ENCODE data around the gene CHPF.

CHPF gene

DNA sequence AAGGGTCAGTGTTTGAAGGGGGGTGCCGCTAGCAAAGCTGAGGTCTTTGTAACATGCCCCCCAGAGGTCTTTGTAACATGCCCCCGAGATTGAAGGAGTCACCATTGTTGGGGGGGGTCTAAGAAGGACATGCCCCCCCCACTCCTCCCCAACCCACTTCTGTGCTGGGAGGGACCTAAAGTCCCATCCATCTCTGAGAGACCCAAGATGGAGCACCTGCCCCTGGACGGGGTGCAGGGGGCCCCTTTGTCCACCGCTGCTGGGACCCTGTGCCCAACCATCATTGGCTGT, 35.2 kb downstream of the CHPF start:
- no peak for DNase-seq
- in situ Hi-C loops (cut with HindIII; ENCODE audit: low pct_ligation_motif_present, low pct_unique_long_range_greater_than_20kb, low sequenced_read_pairs) = no loop called here

DNA sequence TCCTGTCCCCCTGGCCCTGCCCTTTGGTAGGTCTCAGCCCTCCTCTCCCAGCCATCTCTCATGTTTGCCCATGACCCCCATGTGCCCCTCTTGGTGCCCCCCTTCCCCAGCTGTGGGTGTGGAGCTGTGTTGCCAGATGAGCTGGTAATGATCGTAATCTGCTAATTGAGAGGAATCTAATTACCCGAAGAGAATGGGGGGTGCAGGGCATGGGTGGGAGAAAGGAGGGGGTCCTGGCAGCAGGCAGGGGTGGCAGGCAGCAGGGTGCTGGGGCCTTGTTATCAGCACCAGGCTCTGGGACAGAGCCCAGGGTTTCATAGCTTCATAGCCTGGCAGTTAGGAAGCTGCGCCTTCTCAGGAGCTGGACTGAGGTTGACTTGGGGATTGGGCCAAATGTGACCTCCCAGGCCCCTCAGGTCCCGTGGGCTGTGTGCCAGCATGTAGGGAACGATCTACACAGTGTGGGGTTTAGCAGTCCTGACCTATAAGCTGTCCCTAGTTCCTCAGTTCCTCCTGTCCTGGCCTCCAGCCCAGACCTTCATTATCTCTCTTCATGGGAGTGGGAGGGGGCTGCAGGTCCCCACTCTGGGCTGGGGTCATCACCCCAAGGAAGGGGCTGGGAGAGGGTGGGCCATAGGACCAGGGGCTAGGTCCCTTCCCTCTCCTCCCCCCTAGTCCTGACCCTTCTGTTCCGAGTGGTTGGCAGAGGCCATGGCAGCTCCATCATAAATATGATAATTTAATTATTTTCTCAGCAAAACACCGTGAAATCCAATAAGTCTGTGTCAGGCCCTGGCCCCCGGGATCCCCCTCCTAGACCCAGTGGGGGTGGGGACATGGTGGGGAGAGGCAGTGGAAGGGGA, 35.8 kb downstream of the CHPF start:
- DNase-seq = no peak
- in situ Hi-C loops (cut with HindIII; ENCODE audit: low pct_ligation_motif_present, low pct_unique_long_range_greater_than_20kb, low sequenced_read_pairs) = no loop called here

DNA sequence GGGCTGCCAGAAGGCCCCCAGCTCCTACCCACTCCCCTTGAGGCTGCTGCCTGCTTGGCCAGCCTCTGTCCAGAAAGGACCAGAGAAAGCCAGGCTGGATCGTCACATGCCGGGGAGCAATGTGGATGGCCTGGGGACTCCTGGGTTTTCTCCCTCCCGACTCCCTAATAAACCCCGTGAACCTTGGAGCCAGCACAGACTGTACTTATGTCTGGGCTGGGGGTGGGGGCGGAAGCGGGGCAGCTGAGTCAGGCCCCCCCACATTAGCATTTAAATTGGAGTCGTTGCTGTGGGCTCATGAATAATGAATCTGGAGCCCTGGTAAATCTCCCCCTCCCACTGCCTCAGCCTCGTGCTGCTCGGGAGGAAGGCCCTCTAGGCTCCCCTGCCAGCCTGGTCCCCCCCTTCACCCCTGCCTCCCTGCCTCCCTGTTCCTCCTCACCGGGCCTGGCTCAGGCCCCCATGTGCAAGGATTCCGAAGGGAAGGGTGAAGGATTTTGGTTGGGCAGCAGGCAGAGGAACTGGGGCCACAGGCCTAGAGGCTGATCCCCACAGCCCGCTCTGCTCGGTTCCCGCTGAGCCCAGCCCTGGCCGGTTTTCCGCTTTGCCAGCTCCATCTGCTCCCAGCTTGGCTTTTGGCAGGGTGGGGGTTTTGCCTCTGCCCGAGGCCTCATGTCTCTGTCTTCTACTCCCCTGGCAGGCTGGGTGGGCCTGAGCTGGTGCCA, 36.6 kb downstream of the CHPF start:
- no peak for DNase-seq
- in situ Hi-C loops (cut with HindIII; ENCODE audit: low pct_ligation_motif_present, low pct_unique_long_range_greater_than_20kb, low sequenced_read_pairs) = no loop called here

DNA sequence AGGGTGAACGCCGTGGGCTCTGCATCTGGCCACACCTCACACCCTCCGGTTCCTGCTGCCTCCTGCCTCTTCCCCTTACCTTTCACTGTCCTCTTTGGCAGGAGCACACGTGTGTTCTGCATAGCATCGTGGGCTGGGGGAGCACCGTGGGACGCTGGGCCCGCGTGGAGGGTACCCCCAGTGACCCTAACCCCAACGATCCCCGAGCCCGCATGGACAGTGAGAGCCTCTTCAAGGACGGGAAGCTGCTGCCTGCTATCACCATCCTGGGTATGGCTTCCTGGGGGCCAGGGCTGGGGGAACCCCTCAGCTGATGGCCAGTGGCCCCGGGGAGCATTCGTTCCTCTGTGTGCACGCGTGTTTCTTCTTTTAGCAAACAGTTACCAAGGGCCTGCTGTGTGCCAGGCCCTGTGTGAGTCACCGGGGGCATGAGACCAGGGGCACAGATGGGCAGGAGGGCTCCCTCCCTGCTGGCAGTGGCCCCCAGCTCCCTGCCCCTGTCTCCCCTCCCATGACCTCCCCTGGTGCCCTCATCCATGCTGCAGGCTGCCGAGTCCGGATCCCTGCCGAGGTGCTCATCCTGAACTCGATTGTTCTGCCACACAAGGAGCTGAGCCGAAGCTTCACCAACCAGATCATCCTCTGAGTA, 37.3 kb downstream of the CHPF start:
- DNase-seq = no peak
- in situ Hi-C loops (cut with HindIII; ENCODE audit: low pct_ligation_motif_present, low pct_unique_long_range_greater_than_20kb, low sequenced_read_pairs) = no loop called here

DNA sequence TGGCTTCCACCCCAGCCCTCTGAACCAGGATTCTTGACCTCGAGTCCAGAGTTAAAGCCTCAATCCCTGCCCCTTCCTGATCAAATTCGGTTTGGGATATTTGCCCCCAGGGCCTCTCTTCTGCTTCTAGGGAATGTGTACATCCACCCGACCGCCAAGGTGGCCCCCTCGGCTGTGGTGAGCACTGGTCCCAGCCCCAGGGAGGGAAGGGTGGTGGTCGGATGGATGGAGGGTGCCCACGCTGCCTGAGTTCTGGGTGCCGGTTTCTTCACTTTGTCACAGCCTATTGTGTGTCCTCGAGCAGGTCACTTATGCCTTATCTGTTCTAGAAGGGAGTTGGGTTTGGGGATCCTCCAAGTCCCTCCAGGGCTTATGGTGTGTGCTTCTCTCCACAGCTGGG, 38.0 kb downstream of the CHPF start:
- DNase-seq = no peak
- in situ Hi-C loops (cut with HindIII; ENCODE audit: low pct_ligation_motif_present, low pct_unique_long_range_greater_than_20kb, low sequenced_read_pairs) = no loop called here

DNA sequence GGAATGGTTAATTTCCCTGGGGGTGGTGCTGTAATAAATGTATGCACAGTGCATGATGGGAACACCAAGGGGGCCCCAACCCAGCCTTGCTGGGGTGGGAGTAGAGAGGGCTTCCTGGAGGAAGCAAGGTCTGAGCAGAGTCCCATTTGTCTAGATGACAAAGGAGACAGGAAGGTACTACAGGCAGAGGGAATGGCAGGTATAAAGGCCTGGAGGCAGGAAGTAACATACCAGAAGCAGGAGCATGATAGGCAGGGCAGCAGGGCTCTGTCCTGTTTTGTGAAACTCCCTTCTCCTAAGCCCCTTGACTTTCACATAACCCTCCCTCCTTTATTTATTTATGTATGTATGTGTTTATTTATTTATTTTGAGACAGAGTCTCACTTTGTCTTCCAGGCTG, 41.0 kb downstream of the CHPF start:
- in situ Hi-C loops (cut with HindIII; ENCODE audit: low pct_ligation_motif_present, low pct_unique_long_range_greater_than_20kb, low sequenced_read_pairs) = no loop called here
- no peak for DNase-seq

DNA sequence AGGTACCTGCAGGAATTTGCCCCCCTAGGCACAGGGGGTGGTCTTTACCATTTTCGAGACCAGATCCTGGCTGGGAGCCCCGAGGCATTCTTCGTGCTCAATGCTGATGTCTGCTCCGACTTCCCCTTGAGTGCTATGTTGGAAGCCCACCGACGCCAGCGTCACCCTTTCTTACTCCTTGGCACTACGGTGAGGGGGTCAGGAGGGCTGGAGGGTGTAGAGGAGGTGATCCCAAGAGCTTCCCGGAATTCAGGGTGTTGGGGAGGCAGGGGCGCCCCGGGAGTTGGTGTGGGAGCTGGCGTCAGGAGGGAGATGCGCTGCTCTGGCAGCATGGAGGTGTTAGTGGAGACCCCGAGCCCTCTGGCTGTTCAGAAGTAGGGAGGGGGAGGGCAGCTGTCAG, 41.8 kb downstream of the CHPF start:
- no peak for DNase-seq
- in situ Hi-C loops (cut with HindIII; ENCODE audit: low pct_ligation_motif_present, low pct_unique_long_range_greater_than_20kb, low sequenced_read_pairs) = no loop called here

DNA sequence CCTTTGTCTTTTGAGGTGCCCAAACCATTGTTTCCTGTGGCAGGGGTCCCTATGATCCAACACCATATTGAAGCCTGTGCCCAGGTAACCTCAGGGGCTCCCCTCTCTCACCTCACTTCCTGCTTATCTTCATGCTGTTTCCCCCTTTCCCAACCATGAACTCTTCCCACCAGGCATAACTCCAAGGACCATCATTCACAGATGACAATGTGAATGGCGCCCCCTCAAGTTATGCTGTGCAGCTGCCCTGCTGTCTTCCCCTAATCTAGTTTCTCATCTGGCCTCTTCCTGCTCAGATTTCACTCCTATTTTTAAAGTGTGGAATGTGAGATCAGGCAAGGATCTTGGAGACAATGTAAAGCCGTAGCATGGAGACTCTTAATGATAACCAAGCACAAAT, 43.5 kb downstream of the CHPF start:
- in situ Hi-C loops (cut with HindIII; ENCODE audit: low pct_ligation_motif_present, low pct_unique_long_range_greater_than_20kb, low sequenced_read_pairs) = no loop called here
- peak; percentile 31 for DNase-seq

DNA sequence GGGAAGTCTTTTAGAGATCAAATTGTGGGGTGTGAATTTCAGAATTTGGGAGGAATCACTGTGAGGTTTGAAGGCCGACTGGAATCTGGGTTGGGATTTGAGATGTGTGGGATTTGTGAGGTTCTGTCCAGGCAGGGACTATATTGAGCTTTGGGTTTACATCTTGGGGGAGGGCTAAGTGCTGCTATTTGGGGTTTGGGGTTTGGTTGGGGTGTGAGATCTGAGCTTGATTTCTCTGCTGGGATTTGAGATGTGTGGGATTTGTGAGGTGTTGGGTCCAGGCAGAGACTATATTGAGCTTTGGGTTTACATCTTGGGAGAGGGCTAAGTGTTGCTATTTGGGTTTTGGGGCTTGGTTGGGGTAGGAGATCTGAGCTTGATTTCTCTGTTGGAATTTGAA, 44.1 kb downstream of the CHPF start:
- no peak for DNase-seq
- in situ Hi-C loops (cut with HindIII; ENCODE audit: low pct_ligation_motif_present, low pct_unique_long_range_greater_than_20kb, low sequenced_read_pairs) = no loop called here

DNA sequence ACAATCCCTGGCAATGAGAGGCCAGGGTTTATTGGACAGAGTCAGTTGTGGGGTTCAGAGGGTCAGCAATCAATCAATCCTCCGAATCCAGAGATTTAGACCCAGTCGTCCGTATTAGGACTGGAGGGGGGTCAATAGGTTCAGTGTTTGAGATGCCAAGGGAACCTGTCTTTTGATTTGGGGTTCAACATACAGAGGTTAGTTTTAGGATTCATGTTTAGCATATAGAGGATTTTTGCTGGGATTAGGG, 44.6 kb downstream of the CHPF start:
- DNase-seq = no peak
- in situ Hi-C loops (cut with HindIII; ENCODE audit: low pct_ligation_motif_present, low pct_unique_long_range_greater_than_20kb, low sequenced_read_pairs) = no loop called here

DNA sequence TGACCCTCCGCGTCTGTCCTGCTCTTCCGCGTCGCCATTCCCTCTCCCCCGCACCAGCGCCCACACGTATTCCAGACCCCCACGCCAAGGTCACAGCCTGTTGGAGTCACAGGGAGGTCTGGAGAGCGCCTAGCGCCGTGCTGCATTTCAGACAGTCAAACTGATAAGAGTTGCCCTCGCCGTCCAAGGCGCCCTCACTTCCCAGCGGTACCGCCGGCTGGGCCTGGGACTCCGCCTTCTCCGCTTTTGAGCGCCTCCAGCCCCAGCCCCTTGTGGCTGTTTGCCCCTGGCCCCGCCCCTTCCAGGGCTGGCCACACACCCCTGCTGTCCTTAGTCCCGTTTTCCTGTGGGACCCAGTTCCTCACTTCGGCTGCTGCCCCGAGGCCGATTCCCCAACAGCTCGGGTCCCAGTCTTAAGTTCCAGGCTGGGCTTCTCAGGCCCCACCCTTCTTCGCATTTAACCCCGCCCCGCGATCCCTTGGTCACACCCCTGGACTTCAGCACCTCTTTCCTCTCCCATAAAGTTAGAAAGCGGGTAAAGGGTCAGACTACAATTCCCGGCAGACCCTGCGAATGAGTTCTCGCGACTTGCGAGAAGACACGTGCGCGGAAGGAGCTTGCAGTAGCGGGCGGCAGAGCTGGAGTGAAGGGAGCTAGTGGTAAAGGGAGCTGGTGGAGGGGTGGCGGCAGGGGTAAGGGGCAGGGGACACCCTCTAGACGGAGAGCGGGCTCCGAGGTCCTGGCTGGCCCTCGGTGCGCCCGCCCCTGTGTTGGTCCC, 45.1 kb downstream of the CHPF start, which contains the start of gene GMPPA:
TSS of gene GMPPA (plus strand) at position 612 of the 778 bp plus-strand sequence. CDS start 1,085 bp downstream, outside the sequence.
- DNase-seq = peak; percentile 99
- in situ Hi-C loops (cut with HindIII; ENCODE audit: low pct_ligation_motif_present, low pct_unique_long_range_greater_than_20kb, low sequenced_read_pairs) = no loop called here

DNA sequence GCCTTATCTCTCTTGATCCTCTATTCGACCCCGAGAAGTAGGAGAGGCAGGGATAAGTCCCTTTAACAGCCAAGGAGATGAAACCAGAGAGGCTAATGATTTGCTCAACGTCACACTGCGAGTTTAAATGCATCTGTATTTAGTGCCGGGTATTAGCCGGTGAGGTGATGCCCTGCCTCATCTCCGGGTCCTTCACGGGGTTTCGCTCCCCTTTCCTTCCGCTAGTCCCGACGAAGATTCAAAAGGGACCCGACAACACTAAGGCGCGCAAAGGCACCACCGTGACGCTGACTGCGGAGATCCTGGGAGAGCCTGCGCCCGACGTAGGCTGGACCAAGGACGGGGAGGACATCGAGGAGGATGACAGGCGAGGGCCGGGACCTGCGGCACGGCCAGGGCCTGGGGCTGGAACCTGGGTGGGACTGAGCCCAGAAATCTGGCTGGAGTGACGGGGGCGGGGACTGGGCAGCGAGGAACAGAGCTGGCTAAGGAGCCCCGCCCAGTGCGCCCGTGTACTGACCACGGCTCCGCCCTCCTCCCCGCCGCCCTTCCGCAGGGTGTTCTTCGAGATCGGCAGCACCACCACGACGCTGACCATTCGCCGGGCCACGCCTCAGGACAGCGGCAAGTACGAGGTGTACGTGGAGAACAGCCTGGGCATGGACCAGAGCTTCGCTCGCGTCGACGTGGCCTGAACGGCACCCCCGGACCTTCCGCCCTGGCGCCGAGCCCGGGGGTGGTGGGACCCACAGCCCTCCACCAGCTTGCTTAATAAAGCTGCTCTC, 45.9 kb downstream of the CHPF start:
- DNase-seq = peak; percentile 89
- in situ Hi-C loops (cut with HindIII; ENCODE audit: low pct_ligation_motif_present, low pct_unique_long_range_greater_than_20kb, low sequenced_read_pairs) = no loop called here

DNA sequence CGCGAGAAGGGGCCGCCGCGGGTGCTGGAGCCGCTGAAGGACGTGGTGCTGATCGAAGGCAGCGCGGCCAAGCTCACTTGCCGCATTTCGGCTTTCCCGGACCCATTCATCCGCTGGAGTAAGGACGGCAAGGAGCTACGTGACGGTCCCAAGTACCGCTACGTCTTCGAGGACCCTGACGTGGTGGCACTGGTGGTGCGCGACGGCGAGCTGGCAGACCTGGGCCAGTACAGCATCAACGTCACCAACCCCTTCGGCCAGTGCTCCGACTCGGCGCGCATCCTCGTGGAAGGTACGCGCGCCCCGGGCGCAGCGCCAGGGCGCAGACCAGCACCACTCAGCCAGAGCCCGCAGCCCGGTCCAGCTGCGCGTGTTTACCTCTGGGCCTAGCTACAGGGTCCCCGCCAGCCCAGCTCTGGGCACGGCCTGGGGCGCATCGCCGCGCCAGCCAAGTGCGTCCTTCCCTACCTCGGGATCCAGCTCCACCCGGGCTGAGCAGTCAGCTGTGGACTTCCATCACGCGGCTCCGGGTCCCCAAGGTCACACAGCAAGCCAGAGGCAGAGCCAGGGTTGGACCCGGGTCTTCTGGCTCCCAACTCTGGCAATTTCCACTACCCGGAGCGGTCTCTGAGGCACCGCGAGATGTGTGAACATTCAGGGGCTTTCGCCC, 46.6 kb downstream of the CHPF start:
- no peak for DNase-seq
- in situ Hi-C loops (cut with HindIII; ENCODE audit: low pct_ligation_motif_present, low pct_unique_long_range_greater_than_20kb, low sequenced_read_pairs) = no loop called here

DNA sequence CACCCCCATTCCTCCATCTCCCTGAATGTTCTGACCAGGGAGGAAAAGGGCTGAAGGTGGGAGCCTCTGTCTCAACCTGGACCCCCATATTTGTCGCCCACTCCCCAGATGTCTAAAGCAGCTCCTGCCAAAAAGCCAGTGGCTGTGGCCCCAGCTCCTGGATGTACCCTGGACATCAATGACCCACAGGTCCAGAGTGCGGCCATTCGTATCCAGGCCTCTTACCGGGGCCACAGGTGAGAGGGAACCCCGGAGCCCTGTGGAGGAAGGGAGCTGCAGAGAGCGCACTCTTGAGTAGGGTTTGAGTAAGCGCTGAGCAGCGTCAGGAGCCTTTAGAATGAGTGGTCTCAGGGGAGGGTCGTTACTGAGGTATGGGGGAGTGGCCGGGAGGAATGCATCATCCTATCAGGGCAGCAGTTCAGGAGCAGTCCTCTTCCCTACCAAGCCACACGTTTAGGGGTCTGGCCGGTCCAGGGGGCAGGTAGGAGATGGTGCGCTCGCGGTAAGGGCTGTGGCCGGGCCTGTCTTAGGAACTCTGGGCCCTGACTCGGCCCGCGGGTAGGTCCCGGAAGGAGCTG, 47.3 kb downstream of the CHPF start:
- no peak for DNase-seq
- in situ Hi-C loops (cut with HindIII; ENCODE audit: low pct_ligation_motif_present, low pct_unique_long_range_greater_than_20kb, low sequenced_read_pairs) = no loop called here

DNA sequence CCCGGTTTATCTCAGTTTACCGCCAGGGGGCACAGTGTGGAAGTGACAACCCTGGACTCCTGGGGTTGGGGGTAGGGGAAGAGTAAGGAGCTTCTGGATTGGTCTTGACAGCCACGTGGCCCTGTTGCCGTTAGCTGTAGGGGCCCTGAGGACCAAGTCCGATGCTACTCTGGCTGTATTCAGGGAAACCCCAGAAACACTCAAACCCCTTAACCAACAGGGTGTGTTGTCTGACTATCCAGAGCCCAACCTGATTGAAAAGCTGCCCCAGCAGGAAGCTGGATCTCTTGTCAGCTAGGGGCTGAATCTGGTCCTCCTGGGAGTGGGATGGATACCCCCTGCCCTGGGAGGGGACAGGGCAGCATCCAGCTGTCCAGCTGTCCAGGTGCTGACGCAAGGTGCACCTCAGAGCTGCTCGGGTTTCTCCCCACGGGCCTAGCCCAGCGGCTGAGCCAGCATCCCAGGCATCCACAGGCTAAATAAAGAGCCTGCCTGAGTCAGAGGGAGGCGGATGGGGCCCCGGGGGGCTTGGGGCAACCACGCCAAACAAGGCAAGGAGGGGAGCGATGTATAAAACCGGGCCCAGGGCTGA, 48.0 kb downstream of the CHPF start:
- in situ Hi-C loops (cut with HindIII; ENCODE audit: low pct_ligation_motif_present, low pct_unique_long_range_greater_than_20kb, low sequenced_read_pairs) = no loop called here
- peak; percentile 83 for DNase-seq

DNA sequence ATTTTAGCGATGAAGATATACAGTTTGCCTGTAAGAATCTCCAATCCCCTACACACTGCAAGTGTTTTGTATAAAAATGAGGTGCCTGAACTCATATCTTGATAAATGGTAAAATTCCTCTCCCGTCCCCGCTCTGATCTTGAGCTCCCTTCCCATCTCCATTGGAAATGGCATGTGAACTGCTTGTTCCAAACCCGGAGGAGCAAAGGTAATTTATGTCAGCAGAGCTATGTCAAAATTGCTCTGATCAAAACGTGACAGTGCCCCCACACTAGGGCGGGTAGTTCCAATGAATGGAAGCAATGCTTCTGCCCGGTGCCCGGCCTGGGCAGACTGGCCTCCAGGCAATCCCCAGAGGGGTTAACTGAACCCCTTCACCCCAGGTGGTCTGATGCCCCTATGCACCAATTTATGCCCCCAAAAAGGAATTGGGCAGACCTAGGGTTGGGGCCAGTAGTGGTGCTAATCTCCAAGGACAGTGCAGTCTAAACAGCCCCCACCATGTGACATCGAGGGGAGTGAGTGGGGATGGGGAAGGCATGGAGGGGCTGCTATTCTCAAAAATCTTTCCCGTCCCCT, 48.6 kb downstream of the CHPF start:
- in situ Hi-C loops (cut with HindIII; ENCODE audit: low pct_ligation_motif_present, low pct_unique_long_range_greater_than_20kb, low sequenced_read_pairs) = no loop called here
- DNase-seq = no peak

DNA sequence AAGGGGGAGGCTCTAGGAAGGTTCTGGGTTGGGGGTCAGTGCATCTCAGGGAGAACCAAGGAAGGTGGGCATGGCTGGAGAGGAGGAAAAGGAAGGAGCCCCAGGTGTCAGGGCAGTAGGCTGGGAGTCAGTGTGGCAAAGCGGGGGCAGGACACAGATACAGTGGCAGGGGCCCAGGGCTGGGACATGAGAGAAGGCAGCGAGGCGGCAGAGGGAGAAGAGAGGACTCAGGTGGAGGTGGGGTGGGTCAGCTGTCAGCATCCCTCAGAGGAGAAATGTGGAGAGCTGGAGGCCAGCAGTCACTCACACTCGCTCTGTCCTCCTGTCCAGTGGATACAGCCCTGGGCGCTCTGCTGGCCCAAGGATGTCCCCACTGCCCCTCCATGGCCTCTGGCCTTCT, 50.5 kb downstream of the CHPF start:
- no peak for DNase-seq
- in situ Hi-C loops (cut with HindIII; ENCODE audit: low pct_ligation_motif_present, low pct_unique_long_range_greater_than_20kb, low sequenced_read_pairs) = no loop called here
